Stimulated activated CD4-positive, alpha-beta T cell treated with anti-CD3 and anti-CD28 coated beads, Interleukin-15, amount 100 ng/mL, for 48 hours (primary cell): ENCODE data around the gene GSDME.
"Not testable (repeated sequence)": the region's sequence is repeated elsewhere in the genome, so short reads cannot be mapped to it uniquely, and the experiment has no call there.

Experiments used
- DNase-seq, 2 donors: peaks; one replicate each; pipeline ENCODE4 v3.0.0-alpha.2; 2020; ENCODE audit warnings: low read depth in 2 of 2

GSDME gene

DNA sequence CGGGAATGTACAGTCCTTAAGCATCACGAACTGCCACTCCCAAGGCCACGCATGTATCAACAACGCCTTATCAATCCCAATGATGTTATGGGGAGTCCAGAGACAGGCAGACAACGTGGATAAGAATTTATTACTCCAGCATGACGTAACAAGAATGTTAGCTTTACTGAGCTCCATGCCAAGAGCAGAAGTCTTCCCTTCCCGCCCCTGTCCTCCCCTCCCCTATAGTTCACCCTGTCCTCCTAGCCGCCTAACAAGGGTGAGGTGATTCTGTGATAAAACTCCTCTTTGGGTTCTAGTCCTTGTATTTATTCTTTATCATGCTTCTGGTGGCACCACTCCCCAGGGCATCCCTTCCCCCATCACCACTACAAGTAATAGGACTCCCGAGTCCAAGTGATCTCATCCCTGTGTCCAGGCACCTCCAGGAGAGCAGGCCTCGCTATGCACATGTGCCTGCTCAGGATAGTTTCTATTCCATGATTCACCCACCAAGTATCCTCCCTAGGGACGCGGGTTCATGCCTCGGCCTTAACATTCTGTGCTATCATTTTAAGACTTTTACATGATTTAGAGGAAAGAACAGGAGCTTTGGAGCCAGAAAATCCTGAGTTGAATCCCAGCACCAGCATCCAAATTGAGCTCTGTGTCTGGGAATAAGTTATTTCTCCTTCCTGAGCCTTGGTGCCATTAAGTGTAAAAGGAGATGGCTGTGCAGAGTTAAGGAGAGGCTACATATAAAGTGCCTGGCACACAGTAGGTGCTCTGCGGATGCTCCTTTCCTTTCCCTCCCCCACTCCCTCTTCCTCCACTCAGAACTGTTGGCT, 15.4 kb downstream of the GSDME start:
- DNase-seq, result no peak

DNA sequence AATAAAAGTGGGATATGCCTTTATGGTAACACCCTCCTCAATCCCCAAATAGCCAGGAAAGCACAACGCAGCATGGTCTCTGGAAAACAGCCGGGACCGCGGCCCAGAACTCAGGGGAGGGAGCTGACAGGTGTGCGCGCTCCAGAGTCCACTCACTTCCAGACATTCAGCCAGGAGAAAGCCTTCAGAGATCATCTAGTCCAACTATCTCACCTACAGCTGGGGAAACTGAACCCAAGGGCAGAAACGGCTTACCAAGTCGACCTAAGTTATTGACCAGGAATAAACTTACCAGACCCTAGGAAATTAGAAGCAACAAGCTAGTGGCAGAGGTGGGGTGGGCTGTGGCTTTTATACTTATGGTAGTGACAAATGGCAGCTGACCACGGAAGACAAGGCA, 16.4 kb downstream of the GSDME start:
- no peak for DNase-seq

DNA sequence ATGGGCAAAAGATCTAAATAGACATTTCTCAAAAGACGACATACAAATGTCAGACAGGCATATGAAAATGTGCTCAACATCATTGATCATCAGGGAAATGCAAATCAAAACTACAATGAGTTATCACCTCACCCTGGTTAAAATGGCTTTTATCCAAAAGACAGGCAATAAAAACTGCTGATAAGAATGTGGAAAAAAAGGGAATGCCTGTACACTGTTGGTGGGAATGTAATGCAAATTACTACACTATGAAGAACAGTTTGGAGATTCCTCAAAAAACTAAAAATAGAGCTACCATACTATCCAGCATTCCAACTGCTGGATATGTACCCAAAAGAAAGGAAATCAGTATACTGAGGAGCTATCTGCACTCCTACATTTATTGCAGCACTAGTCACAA, 18.0 kb downstream of the GSDME start:
- no peak for DNase-seq

DNA sequence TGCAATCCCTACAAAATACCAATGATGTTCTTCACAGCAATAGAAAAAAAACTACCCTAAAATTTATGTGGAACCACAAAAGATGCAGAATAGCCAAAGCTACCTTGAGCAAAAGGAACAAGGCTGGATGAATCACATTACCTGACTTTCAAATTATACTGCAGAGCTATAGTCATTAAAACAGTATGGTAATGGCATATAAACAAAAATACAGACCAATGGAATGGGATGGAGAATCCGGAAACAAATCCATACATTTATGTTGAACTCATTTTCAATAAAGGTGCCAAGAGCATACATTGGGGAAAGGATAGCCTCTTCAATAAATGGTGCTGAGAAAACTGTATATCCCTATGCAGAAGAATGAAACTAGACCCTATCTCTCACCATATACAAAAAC, 18.7 kb downstream of the GSDME start:
- DNase-seq, result no peak

- DNase-seq, result no peak
These were observed 20.0 kb downstream of the GSDME start for GRCh38 chr7:24737281-24737680.

DNA sequence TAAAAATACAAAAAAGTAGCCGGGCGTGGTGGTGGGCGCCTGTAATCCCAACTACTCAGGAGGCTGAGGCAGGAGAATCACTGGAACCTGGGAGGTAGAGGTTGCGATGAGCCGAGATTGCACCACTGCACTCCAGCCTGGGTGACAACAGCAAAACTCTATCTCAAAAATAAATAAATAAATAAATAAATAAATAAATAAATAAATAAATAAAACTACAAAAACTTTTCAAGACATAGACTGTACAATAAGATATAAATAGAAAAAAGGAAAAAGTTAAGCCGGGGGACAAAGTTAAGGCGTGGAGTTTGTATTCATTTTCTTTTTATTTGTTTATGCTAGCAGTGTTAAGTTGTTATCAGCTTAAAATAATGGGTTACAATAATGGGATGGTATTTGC, 21.7 kb downstream of the GSDME start:
- not testable (repeated sequence) for DNase-seq

GRCh38 chr7:24734306-24734705, 23.0 kb downstream of the GSDME start:
- DNase-seq, result no peak

- no peak for DNase-seq
These were observed 23.7 kb downstream of the GSDME start for GRCh38 chr7:24733414-24734060.

GRCh38 chr7:24732646-24733413, 24.4 kb downstream of the GSDME start:
- DNase-seq, result no peak

- no peak for DNase-seq
These were observed 26.0 kb downstream of the GSDME start for GRCh38 chr7:24731313-24731712.

GRCh38 chr7:24730018-24730369, 27.3 kb downstream of the GSDME start:
- DNase-seq, result no peak

DNA sequence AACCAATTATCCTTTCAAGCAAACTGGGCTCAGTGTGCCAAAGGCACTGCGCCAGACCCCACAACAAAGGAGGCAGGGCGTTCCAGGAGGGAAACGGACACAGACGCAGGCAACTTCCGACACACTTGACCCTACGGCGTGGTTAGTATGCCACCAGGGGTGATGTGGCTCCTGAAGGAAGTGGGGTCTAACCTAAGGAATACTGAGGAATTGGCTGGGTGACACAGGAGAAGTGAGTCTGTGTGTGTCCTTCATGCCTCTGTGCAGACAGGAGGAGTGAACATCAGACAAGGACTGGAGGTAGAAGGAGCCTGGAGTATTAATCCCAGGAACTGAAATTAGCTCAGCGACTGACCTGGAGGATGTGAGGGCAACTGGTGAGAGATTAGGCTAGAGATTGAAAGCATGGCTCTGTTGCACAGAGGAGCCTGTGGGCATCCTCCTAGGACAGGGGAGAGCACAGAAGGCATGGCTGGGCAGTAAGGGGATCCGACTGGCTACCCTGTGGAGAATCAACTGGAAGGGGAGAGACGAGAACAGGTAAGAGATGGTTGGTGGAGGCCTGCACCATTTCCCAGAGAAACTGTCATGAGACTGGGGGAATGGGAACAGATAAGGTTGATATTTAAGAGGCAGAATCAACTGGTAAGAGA, 27.8 kb downstream of the GSDME start:
- DNase-seq, result no peak

GRCh38 chr7:24728503-24729364, 28.5 kb downstream of the GSDME start:
- no peak for DNase-seq

GRCh38 chr7:24728121-24728500, 29.2 kb downstream of the GSDME start:
- no peak for DNase-seq

DNA sequence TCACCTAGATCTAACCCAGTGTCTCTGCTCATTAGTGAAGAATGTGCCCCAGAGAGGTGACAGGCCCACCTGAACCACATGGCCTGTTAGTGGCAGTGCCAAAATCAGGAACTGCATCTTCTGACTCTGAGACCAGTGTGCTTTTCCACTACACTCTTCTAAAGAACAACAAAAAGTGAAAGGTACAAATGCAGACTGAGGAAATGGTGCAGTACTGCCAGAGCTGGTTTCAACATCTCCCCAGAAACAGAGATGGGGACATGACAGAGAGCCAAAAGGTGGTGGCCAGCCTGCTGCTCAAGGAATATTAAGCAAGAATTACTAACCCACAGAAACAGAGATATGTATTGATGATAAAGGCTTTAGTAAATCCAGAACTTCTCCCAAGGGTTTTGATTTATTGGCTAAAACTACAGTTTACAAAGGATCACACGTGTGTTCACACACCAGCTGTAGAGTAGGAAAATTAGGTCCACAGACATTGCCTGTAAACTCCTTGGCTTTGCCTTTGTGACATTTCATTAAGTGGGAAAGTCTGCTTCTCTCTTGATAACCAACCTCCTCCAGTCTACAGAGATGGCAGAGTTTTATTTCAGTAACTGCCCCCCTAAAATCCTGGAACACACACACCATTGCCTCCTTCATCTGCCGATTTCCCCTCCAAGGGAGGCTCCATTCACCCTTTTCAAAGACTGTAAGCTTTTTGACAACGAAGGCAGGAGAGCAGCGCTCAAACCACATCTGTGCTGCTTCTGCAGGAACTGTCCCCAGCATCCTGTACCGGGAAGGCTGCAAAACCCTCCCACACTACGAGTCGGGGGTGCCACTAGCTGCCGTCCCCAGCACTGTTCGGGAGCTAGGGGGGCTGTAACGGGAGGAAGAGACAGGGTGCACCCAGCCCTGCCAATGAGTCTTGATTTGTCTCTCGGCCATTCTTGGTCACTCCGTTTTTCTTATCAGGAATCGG, 29.8 kb downstream of the GSDME start:
- no peak for DNase-seq

DNA sequence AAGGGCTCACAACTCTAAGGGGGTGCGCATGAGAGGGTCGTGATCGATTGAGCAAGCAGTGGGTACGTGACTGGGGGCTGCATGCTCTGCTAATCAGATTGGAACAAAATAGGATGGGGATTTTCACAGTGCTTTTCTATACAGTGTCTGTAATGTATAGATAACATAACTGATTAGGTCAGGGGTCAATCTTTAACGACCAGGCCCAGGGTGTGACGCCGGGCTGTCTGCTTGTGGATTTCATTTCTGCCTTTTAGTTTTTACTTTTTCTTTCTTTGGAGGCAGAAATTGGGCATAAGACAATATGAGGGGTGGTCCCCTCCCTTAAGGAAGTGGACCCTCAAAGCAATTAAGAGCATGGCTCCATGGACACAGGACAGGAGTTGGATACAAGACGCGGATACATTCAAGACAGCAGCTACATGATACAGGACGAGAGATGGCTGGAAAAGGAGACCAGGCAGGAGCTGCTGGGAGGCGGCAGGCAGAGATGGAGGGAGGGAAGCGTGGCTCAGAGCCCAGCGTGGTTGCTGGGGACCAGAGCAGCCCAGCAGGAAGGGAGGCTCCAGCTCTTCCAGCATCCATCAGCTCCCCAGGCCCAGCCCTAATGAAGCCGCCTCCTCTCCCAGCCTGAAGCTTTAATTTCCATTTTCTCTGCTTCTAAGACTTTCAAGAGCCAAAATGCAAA, 31.6 kb downstream of the GSDME start:
- DNase-seq, result no peak

DNA sequence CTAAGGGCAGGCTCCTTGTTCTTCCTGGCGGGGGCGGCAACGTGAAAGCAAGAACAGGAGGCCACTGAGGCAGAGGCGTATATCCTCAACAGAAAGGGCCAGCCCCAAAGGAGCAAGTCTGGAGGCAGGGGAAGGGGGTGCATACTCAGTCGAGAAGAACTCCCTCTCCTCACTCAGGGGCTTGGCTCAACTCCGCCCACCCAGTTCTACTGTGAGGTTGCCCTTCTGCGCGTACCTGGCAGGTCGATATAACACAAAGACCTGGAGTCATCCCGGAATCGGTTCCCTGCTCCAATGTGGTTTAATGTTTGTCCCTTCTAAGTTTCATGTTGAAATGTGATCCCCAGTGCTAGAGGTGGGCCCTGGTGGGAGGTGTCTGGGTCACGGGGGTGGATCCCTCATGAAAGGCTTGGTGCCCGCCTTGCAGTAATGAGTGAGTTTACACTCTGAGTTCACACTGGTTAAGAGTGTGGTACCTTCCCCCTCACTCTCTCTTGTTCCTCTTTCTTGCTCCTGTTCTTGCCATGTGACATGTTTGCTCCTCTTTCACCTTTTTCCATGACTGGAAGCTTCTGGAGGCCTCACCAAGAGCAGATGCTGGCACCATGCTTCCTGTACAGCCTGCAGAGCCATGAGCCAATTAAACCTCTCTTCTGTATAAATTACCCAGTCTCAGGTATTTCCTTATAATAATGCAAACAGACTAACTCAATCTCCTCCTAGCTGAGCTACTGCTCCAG, 32.6 kb downstream of the GSDME start:
- DNase-seq, result no peak

DNA sequence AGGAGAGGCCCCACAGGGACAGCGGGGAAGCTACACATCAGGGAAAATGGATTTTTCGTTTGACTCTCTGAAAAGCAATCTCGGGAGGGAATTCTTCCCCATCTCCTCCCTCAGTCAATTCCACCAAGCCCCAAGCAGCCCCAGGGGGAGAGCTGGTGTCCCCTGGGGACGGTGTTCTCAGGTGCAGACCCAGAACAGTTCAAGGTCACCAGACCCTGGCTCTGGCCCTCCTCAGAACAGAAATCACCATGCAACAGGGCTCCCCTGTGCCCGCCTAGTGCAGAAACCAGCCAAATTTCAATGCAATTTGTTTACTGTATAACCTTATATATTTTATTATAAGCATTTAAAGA, 34.1 kb downstream of the GSDME start:
- no peak for DNase-seq
